EL (cell line): Measurements from ENCODE around the gene RUFY2.

Experiments used
- DNase-seq: peaks from one replicate; pipeline ENCODE4 v3.0.0-alpha.2; 2016

RUFY2 gene, protein sequence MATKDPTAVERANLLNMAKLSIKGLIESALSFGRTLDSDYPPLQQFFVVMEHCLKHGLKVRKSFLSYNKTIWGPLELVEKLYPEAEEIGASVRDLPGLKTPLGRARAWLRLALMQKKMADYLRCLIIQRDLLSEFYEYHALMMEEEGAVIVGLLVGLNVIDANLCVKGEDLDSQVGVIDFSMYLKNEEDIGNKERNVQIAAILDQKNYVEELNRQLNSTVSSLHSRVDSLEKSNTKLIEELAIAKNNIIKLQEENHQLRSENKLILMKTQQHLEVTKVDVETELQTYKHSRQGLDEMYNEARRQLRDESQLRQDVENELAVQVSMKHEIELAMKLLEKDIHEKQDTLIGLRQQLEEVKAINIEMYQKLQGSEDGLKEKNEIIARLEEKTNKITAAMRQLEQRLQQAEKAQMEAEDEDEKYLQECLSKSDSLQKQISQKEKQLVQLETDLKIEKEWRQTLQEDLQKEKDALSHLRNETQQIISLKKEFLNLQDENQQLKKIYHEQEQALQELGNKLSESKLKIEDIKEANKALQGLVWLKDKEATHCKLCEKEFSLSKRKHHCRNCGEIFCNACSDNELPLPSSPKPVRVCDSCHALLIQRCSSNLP

DNA sequence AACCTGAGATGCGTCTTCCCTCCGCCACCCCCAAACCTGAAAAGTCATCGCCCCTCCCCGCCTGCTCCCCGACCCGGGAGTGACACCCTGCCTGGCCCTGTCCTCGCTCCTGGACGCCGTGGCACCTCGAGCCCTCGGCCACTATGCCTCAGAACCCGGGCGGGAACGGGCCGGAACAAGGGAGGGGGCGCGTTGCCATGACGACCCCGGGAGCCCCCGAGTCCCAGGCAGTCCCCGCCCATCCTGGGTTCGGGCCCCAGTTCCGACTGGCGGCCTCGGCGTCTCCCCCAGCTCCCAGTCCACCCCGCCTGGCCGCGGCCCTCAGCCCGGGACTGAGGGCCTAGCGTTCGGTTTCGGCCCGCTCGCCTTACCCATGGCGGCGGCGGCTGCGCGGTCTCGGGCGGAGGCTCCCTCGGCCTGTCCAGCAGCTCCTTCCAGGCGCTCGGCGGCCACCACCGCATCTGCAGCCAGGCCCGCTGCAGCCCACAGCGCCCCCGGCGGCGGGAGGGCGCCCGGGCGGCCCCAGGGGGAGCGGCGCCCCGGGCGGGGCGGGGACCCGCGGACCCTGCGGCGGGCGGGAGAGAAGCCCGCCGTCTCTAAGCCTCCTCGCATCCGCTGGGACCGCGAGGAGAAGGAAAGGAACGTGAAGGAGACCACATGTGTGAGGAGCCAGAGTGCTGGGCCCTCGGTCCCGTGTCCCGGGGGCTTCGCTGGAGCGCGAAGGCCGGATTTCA lies at the start of gene RUFY2:
Gene RUFY2, minus strand, starts transcription at position 463 of the 734 bp plus-strand sequence. Its CDS starts 88 bp downstream, at position 375.
- peak; percentile 82 for DNase-seq

DNA sequence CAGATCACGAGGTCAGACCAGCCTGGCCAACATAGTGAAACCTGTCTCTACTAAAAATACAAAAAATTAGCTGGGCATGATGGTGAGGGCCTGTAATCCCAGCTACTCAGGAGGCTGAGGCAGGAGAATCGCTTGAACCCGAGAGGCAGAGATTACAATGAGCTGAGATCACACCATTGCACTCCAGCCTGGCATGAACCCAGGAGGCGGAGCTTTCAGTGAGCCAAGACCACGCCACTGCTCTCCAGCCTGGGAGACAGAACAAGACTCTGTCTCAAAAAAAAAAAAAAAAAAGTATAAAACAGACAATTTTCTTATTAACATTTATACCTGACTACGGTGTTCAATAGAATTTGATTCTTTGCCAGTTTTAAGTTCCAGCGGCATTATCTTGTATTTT lies 42.6 kb upstream of the RUFY2 start:
- DNase-seq = peak; percentile 84

DNA sequence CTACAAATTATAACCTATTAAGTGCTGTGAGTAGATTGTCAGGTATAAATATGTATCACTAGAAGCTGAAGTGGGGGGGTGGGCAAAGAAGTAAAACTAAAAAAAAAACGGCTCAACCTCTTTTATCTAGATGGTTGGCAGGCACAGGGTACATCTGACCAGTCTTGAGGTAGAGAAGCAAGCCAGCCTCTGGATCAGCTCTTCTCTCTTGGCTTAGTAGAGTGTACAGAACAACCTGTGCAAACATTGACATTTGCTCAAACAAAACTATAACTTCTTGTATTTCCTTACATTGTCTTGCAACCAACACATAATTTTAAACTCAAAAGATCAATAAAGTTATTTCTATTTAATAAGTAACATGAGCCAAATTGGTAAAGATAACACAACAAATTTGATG lies 39.1 kb upstream of the RUFY2 start:
- DNase-seq = no peak

DNA sequence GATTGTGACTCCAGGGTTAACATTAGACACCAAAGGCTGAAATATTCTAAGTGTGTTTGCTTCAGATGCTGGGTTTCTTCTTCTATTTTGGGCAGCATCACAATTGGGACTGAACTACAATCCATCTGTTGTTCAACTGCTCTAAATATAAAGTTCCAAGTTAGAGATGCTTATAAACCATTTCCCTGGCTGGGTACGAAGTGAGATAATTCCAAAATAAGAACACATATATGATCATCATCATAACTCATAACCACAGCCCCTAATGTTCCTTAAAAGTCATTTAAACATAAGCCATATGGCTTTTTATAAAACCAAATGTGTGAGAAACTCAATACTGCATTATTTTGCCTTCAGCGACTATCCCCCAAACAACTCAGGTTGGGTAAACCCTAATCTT lies 35.9 kb upstream of the RUFY2 start:
- DNase-seq = no peak

DNA sequence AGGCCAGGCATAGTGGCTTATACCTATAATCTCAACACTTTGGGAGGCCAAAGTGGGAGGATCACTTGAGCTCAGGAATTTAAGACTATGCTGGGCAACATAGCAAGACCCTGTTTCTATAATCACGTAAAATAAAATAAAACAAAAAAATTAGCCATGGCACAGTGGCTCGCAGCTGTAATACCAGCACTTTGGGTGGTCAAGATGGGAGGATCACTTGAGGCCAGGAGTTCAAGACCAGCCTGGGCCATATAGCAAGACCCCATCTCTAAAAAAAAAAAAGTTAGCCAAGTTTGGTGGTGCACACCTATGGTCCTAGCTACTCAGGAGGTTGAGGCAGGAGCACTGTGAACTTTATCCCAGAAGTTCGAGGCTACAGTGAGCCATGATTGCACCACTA lies 33.8 kb upstream of the RUFY2 start:
- DNase-seq = no peak

DNA sequence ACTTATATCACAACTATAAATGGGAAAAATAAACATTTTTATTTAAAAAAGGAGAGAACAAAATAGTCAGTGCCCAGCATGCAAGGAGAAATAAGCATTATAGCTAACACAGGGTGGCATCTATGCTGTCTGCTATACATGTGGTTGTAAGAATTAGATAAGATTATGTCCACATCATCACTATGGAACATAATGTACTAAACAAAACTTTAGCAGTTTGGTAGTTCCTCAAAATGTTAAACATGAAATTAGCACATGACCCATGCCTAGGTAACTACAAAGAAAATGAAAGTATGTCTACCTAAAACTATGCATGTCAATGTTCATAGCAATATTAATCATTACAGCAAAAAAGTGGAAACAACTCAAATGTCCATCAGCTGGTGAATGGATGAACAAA lies 28.7 kb upstream of the RUFY2 start:
- no peak for DNase-seq

DNA sequence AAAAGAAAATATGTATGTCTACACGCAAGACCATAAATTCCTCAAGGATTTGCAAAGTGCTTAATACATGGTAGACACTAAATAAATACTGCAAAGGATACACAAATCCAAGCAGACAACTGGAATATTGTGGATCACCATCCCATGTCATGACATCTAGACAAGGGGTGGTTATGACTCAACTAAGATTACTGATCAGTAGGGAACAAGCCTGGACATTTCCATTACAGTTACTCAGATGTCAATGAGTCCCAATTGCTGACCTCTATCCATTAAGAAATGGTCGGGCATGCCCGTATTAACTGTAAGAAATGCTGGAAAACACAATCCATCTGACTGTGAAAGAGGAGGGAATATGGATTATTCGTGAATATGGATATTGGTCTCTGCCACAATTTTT lies 27.6 kb upstream of the RUFY2 start:
- DNase-seq = no peak

DNA sequence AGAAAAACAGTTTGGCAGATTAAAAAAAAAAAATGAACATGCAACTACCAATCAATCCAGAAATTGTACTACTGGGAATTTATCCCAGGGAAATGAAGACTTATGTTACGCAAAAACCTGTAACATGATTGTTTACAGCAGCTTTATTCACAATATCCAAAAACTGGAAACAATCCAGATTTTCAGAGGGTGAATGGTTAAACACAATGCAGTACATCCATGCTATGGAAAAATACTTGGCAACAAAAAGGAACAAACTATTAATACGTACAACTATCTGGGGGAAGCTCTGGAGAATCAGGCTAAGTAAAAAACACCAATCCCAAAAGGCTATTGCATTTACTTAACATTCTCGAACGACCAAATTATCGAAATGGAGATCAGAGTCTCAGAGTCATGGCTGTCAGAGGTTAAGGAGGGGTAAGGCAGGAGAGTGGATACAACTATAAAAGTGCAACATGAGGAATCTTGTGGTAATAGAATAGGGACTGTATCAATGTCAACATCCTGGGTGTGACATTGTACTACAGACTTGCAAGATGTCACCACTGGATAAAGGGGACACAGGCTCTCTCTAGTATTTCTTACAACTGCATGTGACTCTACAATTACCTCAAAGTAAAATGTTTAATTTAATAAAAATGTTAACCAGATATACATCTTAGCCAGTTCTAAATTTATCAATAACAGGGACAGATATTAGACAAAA lies 21.5 kb upstream of the RUFY2 start:
- no peak for DNase-seq

DNA sequence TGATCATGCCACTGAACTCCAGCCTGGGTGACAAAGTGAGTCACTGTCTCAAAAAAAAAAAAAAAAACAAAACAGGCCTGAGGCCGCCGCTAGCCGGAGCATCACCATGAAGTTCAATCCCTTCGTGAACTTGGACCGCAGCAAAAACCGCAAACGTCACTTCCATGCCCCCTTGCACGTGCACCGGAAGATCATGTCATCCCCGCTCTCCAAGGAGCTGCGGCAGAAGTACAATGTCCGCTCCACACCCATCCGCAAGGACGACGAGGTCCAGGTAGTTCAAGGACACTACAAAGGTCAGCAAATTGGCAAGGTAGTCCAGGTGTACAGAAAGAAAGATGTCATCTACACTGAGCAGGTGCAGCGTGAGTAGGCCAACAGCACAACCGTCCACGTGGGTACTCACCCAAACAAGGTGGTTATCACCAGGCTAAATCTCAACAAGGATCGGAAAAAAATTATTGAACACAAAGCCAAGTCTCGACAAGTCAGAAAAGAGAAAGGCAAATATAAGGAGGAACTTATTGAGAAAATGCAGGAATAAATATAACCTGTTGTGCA lies 17.5 kb upstream of the RUFY2 start:
- DNase-seq = no peak

DNA sequence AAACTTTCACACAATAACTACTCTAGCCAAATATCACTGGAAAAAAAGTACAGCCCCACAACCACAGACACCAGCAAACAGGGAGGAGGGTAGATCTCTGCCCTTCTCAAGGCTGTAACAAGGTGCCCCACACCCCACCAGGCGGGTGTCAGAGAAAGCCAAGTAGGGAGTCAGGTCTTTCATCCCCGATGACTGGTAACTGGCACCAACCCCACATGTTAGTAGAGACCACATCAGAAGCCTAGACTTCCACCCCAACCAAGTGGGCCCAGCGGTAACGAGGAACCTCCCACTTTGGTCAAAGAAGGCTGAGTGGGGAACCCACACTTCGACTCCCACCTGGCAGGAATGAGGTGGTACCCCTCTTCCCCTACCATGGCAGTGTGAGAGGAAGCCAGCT lies 16.4 kb upstream of the RUFY2 start:
- no peak for DNase-seq

DNA sequence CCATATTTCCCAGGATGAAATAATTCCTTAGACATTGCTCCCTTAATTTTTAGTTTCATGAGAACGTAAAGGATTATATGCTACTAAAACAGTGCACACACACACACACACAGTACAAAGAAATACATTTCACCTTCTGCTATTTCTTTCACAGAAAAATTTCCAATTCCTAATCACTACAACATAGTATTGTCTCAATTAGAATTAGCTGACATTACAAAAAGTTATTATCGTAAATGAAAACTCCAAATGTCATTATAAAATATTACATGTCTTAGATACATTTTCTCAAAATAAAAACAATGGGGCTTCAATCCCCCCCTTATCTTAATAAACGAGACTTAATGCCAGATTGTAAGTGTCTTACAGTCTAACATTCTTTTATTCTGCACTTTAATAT lies 12.3 kb upstream of the RUFY2 start:
- no peak for DNase-seq

DNA sequence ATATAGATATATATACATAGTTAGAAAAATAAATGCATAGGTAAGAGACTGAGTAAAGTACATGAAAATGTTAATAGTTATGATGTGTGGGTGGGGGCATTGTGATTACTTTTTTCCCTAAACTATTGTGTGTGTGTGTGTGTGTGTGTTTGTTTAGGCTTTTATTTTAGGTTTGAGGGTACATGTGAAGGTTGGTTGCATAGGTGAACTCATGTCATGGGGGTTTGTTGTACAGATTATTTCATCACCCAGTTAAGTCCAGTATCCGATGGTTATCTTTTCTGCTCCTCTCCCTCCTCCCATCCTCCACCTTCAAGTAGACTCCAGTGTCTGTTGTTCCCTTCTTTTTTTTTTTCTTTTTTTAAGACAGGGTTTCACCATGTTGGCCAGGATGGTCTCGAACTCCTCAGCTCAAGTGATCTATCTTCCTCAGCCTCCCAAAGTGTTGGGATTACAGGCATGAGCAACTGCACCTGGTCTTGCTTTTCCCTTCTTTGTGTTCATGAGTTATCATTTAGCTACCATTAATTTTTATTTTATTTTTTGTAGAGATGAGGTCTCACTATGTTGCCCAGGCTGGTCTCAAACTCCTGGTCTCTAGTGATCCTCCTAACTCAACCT lies 1.9 kb upstream of the RUFY2 start:
- no peak for DNase-seq

DNA sequence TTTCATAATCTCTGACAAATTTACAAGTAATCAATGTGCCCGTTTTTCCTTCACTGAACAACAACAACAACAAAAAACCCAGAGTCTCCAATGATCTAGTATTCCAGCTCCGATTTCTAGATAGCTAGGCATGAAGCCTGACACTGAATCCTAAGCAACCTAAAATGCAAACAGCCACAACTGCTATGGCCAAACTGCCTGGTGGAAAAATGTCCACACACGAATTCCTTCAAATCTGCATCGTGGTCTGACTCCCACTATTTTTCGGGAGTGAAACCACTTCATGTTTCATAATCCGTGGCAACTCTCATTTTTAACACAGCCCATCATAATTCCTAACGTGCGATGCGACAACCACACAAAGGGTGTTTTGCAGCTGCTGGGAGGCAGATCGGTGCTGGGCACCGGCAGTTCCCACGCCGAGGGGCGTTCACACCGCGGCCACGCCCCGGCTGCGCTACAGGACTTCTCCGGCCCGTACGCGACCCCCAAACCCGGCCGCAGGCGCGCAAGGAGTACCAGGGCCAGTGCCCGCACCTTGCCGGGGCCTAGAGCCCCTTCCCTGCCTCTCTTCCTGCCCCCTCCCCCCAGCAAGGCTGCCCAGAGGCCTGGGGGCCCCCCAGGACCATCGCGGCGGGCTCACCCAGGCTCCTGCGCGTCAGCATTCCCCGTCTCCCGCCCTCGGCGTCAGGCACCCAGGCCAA lies 814 bp downstream of the RUFY2 start:
- DNase-seq = peak; percentile 66

DNA sequence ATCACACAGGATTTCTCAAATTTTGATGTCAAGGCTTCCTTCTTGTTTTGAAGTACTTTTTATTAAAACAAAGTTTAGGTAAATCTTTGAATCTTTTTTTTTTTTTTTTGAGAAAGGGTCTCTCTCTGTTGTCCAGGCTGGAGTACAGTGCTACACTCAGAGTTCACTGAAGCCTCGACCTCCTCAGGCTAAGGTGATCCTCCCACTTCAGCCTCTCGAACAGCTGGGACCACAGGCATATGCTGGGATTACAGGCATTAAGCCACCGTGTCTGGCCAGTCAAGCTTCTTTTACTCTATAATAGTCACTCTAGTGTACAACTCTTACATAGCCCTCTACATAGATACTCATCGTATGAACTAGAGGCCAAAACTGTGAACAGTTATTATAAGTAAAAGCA lies 3.4 kb downstream of the RUFY2 start:
- DNase-seq = no peak

DNA sequence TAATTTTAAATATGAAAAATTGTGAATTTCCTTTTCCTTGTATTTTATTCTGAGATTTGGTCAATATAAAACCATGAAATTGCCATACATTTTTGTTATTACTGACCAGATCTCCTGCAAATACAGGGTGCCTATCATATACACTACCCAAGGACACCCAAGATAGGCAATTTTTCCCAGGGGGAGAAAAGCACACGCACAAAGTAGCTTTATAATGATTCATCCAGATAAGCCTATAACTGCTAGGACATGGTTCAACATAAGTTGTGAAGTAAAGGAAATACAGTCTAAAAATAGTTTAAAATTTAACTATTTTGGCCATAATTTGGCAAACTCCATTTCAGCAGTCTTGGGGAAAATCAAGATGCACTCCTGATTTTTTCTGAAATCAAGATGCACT lies 4.8 kb downstream of the RUFY2 start:
- no peak for DNase-seq

DNA sequence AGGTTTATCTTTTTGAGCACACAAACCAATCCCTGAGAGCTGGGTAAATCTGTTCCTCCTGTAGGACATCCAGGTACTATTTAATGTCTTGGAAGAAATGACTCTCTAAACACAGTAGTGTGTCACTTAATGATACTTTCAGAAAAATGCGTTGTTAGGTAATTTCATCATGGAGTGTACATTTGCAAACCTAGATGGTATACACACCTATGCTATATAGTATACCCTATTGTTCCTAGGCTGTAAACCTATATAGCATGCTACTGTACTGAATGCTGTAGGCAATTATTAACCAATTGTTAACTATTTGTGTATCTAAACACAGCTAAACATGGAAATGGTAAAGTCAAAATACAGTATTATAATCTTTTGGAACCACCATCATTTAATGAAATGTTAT lies 10.1 kb downstream of the RUFY2 start:
- no peak for DNase-seq

DNA sequence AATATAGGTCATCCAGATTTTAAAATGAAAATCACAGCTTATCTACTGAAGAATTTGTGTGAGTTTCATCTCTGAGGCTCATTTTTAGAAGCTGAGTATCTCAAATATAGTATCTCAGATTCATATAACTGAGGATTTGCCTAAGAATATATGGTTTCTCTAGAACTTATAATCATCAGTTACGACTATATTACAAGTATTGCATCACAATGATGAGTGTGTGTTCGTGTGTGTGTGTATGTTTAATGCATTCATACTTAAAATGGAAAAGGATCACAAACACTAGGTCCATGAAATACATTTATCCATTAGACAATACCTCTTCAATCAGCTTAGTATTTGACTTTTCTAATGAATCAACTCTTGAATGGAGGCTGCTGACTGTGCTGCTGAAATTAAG lies 21.3 kb downstream of the RUFY2 start:
- no peak for DNase-seq

DNA sequence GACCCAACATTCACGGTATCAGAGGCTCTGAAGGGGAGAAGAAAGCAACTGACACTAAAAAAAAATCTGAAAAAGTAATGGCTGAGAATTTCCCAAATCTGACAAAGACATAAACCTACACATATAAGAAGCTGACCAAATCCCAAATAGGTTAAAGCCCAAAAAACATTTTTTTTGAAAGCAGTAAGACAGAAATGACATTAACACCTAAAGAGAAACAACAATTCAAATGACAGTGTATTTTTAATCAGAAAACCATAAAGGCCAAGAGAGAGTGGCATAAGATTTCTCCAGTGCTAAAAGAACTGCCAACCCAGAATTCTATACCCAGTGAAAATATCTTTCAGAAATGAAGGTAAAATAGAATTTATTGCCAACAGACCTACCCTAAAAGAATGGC lies 35.5 kb downstream of the RUFY2 start:
- DNase-seq = no peak

DNA sequence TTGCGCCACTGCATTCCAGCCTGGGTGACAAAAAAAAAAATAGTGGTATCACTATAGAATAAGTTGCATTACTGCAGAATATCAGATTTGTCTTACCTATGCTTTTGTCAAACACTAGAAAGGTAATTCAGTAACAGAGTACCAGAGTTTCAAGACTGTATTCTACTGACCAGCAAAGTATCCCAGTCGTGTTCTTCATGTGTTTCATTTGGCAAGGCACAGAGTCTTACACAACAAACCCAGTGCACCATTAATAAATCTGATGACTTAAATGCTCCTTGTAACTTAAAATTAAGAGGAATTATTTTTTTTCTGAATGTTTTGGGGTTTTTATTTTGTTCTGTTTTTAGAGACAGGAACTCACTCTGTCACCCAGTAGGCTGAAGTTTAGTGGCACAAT lies 40.0 kb downstream of the RUFY2 start:
- DNase-seq = no peak

DNA sequence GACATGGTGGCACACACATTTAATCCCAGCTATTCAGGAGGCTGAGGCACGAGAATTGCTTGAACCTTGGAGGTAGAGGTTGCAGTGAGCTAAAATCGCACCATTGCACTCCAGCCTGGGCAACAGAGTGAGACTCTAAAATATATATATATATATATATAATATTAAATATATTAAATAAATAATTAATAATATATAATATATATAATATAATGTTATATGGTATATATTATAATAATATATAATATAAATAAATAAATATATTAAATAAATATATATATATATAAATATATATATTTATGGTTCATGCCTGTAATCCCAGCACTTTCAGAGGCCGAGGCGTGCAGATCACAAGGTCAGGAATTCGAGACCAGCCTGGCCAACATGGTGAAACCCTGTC lies 40.5 kb downstream of the RUFY2 start:
- DNase-seq = no peak

DNA sequence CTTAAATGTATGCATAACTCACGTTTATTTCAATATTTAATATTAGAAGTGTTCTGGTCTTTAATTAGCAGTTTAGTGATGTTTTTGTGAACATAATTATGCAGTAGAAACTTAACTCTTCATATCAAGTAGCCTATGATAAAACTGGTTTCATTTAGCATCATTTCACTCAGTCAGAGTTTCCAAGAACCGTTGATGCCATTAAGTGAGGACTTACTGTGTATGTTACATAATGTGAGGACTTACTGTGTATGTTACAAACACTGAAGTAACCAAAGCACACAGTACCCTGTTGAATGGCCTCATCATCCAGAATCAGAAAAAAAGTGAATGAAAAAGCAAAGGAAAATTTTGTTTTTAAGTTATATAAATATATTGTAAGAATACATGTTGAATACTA lies 41.5 kb downstream of the RUFY2 start:
- DNase-seq = no peak
